Activated T-helper 1 cell treated with anti-CD3 and anti-CD28 coated beads, Interleukin-12 subunit alpha, Interleukin-12 subunit beta, Interleukin-2, Interleukin-4 antibody, amounts not matched to agents 30 ng/mL and 10 ng/mL and 1 ng/mL, durations not matched to agents 14 hours and 24 hours and 36 hours (primary cell): ENCODE measurements around the gene ZFAND6. TPM values are rescaled to one million over a fixed set of nuclear protein-coding genes. Genes with fewer than 3 reads are reported as not detected.

ENCODE experiments used
- DNase-seq: peaks from one replicate; pipeline ENCODE4 v3.0.0; 2021; ENCODE audit warnings: low spot score
- H3K27ac Mint-ChIP-seq: one replicate; pipeline ENCODE4 v1.8.0; 2021; ENCODE audit warnings: mild to moderate bottlenecking, mixed read lengths
- H3K27me3 Mint-ChIP-seq: one replicate; pipeline ENCODE4 v1.8.0; 2022; ENCODE audit warnings: mild to moderate bottlenecking, moderate library complexity, mixed read lengths; ENCODE audit not compliant: insufficient read depth
- H3K36me3 Mint-ChIP-seq: one replicate; pipeline ENCODE4 v1.8.0; 2021; ENCODE audit warnings: low read depth, mixed read lengths
- H3K4me1 Mint-ChIP-seq: one replicate; pipeline ENCODE4 v1.8.0; 2021; ENCODE audit warnings: low read depth, mixed read lengths
- H3K4me3 Mint-ChIP-seq: one replicate; pipeline ENCODE4 v1.8.0; 2021; ENCODE audit warnings: mild to moderate bottlenecking, moderate library complexity, mixed read lengths
- H3K9me3 Mint-ChIP-seq: one replicate; pipeline ENCODE4 v1.8.0; 2021; ENCODE audit warnings: mixed read lengths
- intact Hi-C: fragments of 100-400 bp; cut with micrococcal nuclease; formaldehyde crosslinking; loops from one replicate; pipeline ENCODE4 v1.15.1; 2024
- total RNA-seq: library from RNA; stranded (reverse); gene quantifications from 2 replicates; pipeline ENCODE4 v1.2.3, GENCODE V29; 2022

ZFAND6 gene
- total RNA-seq, 1 donor from 2014 or later: 50.3 TPM

DNA sequence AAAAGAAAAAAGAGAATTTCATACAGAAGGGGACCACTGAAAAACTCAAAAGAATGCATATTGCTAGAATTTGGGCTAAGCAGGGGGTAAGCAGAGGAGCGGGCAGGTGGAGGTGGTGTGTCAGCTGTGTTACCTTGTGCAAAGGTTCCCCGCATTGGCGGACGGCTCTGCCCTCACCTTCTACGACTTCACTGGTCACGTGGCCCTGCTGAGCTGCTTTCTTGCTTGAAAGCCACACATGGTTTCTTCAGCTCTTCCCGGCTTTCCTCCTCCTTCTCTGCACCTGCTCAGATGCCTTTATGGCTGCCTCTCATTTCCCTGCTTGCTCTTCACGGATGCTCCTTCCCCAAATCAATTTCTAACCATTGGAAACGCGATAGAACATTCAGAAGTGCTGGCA, 123.8 kb downstream of the ZFAND6 start:
- H3K9me3 Mint-ChIP-seq: no peaks in the 10 kb centered on the region
- H3K36me3 Mint-ChIP-seq: peaks cover 41% of the 10 kb centered on the region
- intact Hi-C loops: no loop called here

DNA sequence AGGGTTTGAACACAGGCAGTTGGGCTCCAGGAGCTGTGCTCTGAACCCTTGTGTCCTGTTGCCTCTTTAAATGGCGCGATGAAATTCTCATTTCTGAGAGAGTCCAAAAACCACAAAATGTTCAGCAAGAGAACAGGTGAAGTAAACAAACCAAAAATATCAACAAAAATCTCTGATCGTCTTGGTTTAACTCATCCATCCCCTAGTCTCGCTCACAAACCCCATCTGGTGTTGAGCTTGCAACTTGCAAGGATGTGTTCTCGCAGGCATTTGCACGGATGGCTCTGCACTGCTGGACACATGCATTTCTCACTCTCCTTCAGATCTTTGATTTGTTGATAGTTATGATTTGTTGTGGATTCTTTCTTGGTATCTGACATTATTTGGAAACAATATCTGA, 124.4 kb downstream of the ZFAND6 start:
- no peak overlapping the region for H3K4me3 Mint-ChIP-seq
- peaks cover 41% of the 10 kb centered on the region for H3K36me3 Mint-ChIP-seq
- no peaks in the 10 kb centered on the region for H3K9me3 Mint-ChIP-seq
- no peaks in the 10 kb centered on the region for H3K27me3 Mint-ChIP-seq
- intact Hi-C loops: no loop called here
- H3K4me1 Mint-ChIP-seq: no peaks in the 10 kb centered on the region
- no peak overlapping the region for H3K27ac Mint-ChIP-seq
- no peak for DNase-seq

More for the DNA sequence above, 123.8 kb downstream of the ZFAND6 start:
- no peak for DNase-seq
- Mint-ChIP-seq H3K27ac (no peak overlapping the region), H3K4me1 (no peaks in the 10 kb centered on the region), H3K27me3 (no peaks in the 10 kb centered on the region), H3K4me3 (no peak overlapping the region)

DNA sequence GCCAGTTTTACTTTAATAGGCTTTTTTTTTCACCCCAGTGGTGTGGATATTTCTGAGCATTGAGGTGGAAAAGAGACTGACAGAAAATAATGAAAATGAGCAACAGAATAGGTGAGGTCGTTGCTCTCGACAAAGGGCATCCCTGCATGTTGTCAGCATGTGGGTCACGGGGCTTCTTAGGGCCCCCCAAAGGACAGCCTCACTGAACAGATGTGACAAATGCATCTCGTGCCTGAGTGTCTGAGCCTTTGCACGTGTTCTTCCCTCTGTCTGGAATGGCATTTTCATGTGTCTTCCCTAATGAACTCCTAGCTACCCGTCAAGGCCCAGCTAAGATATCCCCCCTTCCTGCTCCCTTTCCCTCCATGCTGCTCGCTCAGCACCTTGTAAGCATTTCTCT, 125.1 kb downstream of the ZFAND6 start:
- no peak for DNase-seq
- Mint-ChIP-seq H3K36me3 (peaks cover 41% of the 10 kb centered on the region), H3K9me3 (no peaks in the 10 kb centered on the region), H3K27me3 (no peaks in the 10 kb centered on the region), H3K27ac (no peak overlapping the region), H3K4me1 (no peaks in the 10 kb centered on the region), H3K4me3 (no peak overlapping the region)
- intact Hi-C loops: no loop called here

DNA sequence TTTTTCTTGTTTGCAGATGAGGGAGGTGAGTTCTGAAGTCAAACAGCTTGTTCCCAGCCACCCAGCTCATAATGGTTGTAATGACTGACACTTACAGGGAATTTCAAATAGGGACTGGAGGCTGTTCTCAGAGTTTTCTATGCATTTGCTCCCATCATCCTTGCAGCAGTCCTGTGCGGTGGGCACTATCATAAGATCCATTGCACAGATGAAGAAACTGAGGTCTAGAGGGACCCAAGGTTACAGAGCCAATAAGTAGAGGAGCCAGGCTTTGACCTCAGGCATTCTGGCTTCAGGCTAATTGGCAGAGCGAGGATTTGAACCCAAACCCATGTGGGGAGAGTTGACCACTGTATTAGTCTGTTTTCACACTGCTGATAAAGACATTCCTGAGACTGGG, 125.7 kb downstream of the ZFAND6 start:
- no peak for DNase-seq
- Mint-ChIP-seq H3K36me3 (peaks cover 39% of the 10 kb centered on the region), H3K27me3 (no peaks in the 10 kb centered on the region), H3K4me3 (no peak overlapping the region), H3K9me3 (no peaks in the 10 kb centered on the region), H3K4me1 (no peaks in the 10 kb centered on the region), H3K27ac (no peak overlapping the region)
- intact Hi-C loops: no loop called here

DNA sequence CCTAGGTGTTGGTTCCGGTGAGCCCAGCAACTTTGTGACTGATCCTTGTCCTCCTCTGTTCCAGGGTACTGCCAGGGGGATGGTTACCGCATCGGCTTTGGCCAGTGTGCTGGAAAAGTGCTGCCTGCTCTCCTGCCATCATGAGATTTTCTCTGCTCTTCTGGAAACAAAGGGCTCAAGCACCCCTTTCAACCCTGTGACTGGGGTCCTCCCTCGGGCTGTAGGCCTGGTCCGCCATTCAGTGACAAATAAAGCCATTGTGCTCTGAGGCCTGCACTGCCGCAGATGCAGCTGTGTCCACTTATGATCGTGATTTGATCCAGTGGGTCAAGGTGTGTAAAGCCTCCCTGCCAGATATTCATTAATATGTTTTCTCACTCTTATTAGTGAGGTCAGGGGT, 126.6 kb downstream of the ZFAND6 start:
- Mint-ChIP-seq H3K36me3 (peaks cover 39% of the 10 kb centered on the region), H3K27me3 (no peaks in the 10 kb centered on the region), H3K9me3 (no peaks in the 10 kb centered on the region), H3K4me1 (no peaks in the 10 kb centered on the region), H3K27ac (no peak overlapping the region), H3K4me3 (no peak overlapping the region)
- intact Hi-C loops: no loop called here
- DNase-seq: no peak

DNA sequence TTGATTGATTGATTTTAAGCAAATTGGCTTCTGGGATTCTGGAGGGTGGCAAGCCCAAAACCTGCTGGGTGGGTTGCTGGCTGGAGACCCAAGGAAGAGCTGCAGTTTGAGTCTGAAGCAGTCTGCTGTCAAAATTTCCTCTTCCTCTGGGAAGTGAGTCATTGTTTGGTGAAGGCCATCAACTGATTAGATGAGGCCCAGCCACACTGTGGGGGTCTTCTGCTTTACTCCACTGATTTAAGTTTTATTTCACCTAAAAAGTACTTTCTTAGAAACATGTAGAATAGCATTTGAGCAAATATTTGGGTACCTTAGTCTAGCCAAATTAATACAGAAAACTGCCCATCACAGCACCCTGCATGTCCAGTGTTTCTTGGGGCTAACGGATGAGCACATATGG, 127.1 kb downstream of the ZFAND6 start:
- H3K9me3 Mint-ChIP-seq: no peaks in the 10 kb centered on the region
- no peak for DNase-seq
- no peak overlapping the region for H3K4me3 Mint-ChIP-seq
- no peaks in the 10 kb centered on the region for H3K4me1 Mint-ChIP-seq
- no peak overlapping the region for H3K27ac Mint-ChIP-seq
- intact Hi-C loops: no loop called here
- peaks cover 39% of the 10 kb centered on the region for H3K36me3 Mint-ChIP-seq
- H3K27me3 Mint-ChIP-seq: no peaks in the 10 kb centered on the region

Other genes with a start within 250 kb of the ZFAND6 start
- 32.2 and 34.0 TPM in 2 replicates for gene MTHFS, start 162.7 kb upstream of the ZFAND6 start, total RNA-seq
- gene BCL2A1, start 88.5 kb upstream of the ZFAND6 start, total RNA-seq: 91.8 and 95.0 TPM in 2 replicates
- 78.8 and 81.4 TPM in 2 replicates for gene FAH, start 93.3 kb downstream of the ZFAND6 start, total RNA-seq
- gene CTXND1, start 192.5 kb downstream of the ZFAND6 start, total RNA-seq: not detected in 2 replicates